Lung (tissue), 12 donors: ENCODE measurements around the gene UBE2K. TPM values are rescaled to one million over a fixed set of nuclear protein-coding genes. Genes with fewer than 3 reads are reported as not detected.
"Not testable (repeated sequence)": the region's sequence is repeated elsewhere in the genome, so short reads cannot be mapped to it uniquely, and the experiment has no call there.

Experiments used
- ATAC-seq: fragments of 200-7000 bp; cut with Tn5 transposase; one replicate; pipeline ENCODE4 v1.9.1; 2020; ENCODE audit warnings: moderate number of reproducible peaks; ENCODE audit not compliant: insufficient read depth, low FRiP score
- DNase-seq, 3 donors: peaks; one replicate each; pipeline ENCODE4 v3.0.0-alpha.2; 2013 to 2017
- H3K27ac ChIP-seq, 2 donors: one replicate each; pipeline ENCODE4 v1.5.1; 2013; ENCODE audit warnings: mild to moderate bottlenecking in 2 of 2, moderate library complexity in 2 of 2, control low read depth in 1 of 2, inconsistent platforms in 1 of 2, low read depth in 1 of 2, low read length in 1 of 2
- H3K27me3 ChIP-seq, 3 donors: one replicate each; pipeline ENCODE4 v1.5.1; 2013; ENCODE audit warnings: low read length in 2 of 3; ENCODE audit not compliant: control insufficient read depth in 3 of 3, insufficient read depth in 3 of 3
- H3K36me3 ChIP-seq, 4 donors: one replicate each; pipeline ENCODE4 v1.5.1; 2013; ENCODE audit warnings: low read length in 4 of 4, mild to moderate bottlenecking in 1 of 4, moderate library complexity in 1 of 4; ENCODE audit not compliant: control insufficient read depth in 4 of 4, insufficient read depth in 4 of 4
- H3K4me1 ChIP-seq, 5 donors: one replicate each; pipeline ENCODE4 v1.5.1; 2013; ENCODE audit warnings: low read length in 5 of 5, mild to moderate bottlenecking in 2 of 5, moderate library complexity in 1 of 5; ENCODE audit not compliant: control insufficient read depth in 5 of 5, insufficient read depth in 5 of 5
- H3K4me3 ChIP-seq: one replicate; pipeline ENCODE4 v1.5.1; 2013; ENCODE audit warnings: mild to moderate bottlenecking, control low read depth, moderate library complexity
- H3K9ac ChIP-seq, 2 donors: one replicate each; pipeline ENCODE4 v1.5.1; 2013; ENCODE audit warnings: low read length in 2 of 2, control low read depth in 1 of 2; ENCODE audit not compliant: insufficient read depth in 1 of 2
- H3K9me3 ChIP-seq, 4 donors: one replicate each; pipeline ENCODE4 v1.5.1; 2013; ENCODE audit warnings: low read length in 3 of 4, mild to moderate bottlenecking in 1 of 4, moderate library complexity in 1 of 4; ENCODE audit not compliant: control insufficient read depth in 4 of 4, insufficient read depth in 3 of 4
- CTCF ChIP-seq: IDR thresholded peaks from 2 replicates; pipeline ENCODE4 v1.5.1; 2012; ENCODE audit warnings: mild to moderate bottlenecking; ENCODE audit errors: control extremely low read depth, extremely low read depth
- WGBS, 2 donors: extraction: QIAGEN DNeasy Blood & Tissue Kit; methylation state at CpG; one replicate each; pipeline ENCODE4 v1.1.7; 2013; 5-methylcytosine and 5-hydroxymethylcytosine counted together
- polyA plus RNA-seq, 2 donors: library from polyadenylated mRNA; stranded (reverse); fragments of 200-250 nt; gene quantifications; one replicate each; pipeline ENCODE4 v1.2.1, GENCODE V29; 2013
- total RNA-seq, 2 donors: library from RNA; depleted of rRNA in 1 of 2; stranded (reverse); fragments of >200 nt in 1 of 2; gene quantifications; one replicate each; pipeline ENCODE4 v1.2.1, GENCODE V29; 2014 to 2021
- donor health status: control.
- donor health status: control.
- donor health status: Bipolar disorder and iron deficiency.
- donor health status: healthy.
- donor health status: DM: yes; HTN: yes; CAD: no.

UBE2K gene
- total and polyA plus RNA-seq, 4 donors = 32.1 to 54.6 (median 35.0) TPM

- no peak for TF ChIP-seq CTCF
- no peak for ATAC-seq
- WGBS, 2 donors = 82 to 83% methylated on average over 4 of the region's 4 CpGs
- no peak overlapping the region for H3K9ac ChIP-seq
- H3K4me3 ChIP-seq = no peak overlapping the region
- no peaks in the 10 kb centered on the region for H3K36me3 ChIP-seq
- H3K27ac ChIP-seq = no peak overlapping the region
- H3K4me1 ChIP-seq = no peaks in the 10 kb centered on the region
- no peak for DNase-seq
- H3K27me3 ChIP-seq = no peaks in the 10 kb centered on the region
- no peaks in the 10 kb centered on the region for H3K9me3 ChIP-seq
These were observed 88.9 kb downstream of the UBE2K start for GRCh38 chr4:39786838-39787237.

- 86 to 92% methylated on average over 5 of the region's 5 CpGs for WGBS, 2 donors
- TF ChIP-seq CTCF = no peak
- H3K36me3 ChIP-seq = no peaks in the 10 kb centered on the region
These were observed 94.2 kb downstream of the UBE2K start for GRCh38 chr4:39792128-39792527.

GRCh38 chr4:39792529-39792928 lies 94.6 kb downstream of the UBE2K start:
- no peak overlapping the region for H3K27ac ChIP-seq
- no peaks in the 10 kb centered on the region for H3K4me1 ChIP-seq
- H3K9ac ChIP-seq = no peak overlapping the region
- H3K4me3 ChIP-seq = no peak overlapping the region
- no peak for ATAC-seq
- DNase-seq = no peak
- no peaks in the 10 kb centered on the region for H3K36me3 ChIP-seq
- no peak for TF ChIP-seq CTCF
- no peaks in the 10 kb centered on the region for H3K27me3 ChIP-seq
- WGBS, 2 donors = 90 to 93% methylated on average over 3 of the region's 3 CpGs
- H3K9me3 ChIP-seq = no peaks in the 10 kb centered on the region

More at GRCh38 chr4:39792128-39792527, 94.2 kb downstream of the UBE2K start:
- no peak for DNase-seq
- no peak for ATAC-seq
- Histone ChIP-seq H3K27ac (no peak overlapping the region), H3K4me1 (no peaks in the 10 kb centered on the region), H3K4me3 (no peak overlapping the region), H3K9me3 (no peaks in the 10 kb centered on the region), H3K9ac (no peak overlapping the region), H3K27me3 (no peaks in the 10 kb centered on the region)

GRCh38 chr4:39792976-39793375 lies 95.0 kb downstream of the UBE2K start:
- H3K27ac ChIP-seq, ATAC-seq, H3K36me3 ChIP-seq, DNase-seq, H3K9me3 ChIP-seq, H3K9ac ChIP-seq, H3K4me1 ChIP-seq, H3K27me3 ChIP-seq, H3K4me3 ChIP-seq: not testable (repeated sequence)
- 96 to 98% methylated on average over 13 of the region's 13 CpGs for whole genome bisulfite sequencing, 2 donors
